NCI-H2029 treated with DMSO at 0.1 percent for 48 hours (cell line): ENCODE results near the gene SLC38A3.

Source experiments
- DNase-seq: peaks from one replicate; lab custom pipeline; 2025; lab: John Stamatoyannopoulos, UW

The SLC38A3 gene

GRCh38 chr3:50192124-50192523, 12.9 kb upstream of the SLC38A3 start:
- DNase-seq: no peak

- DNase-seq: no peak
Observed at GRCh38 chr3:50192689-50193141, 12.4 kb upstream of the SLC38A3 start.

GRCh38 chr3:50193286-50193685, 11.8 kb upstream of the SLC38A3 start:
- no peak for DNase-seq

- no peak for DNase-seq
Observed at GRCh38 chr3:50193746-50194127, 11.3 kb upstream of the SLC38A3 start.

- no peak for DNase-seq
Observed at GRCh38 chr3:50194128-50194902, 10.8 kb upstream of the SLC38A3 start.

- DNase-seq: no peak
Observed at GRCh38 chr3:50194903-50195500, 10.1 kb upstream of the SLC38A3 start.

- DNase-seq: no peak
Observed at GRCh38 chr3:50195501-50196252, 9.4 kb upstream of the SLC38A3 start.

- DNase-seq: no peak
Observed at GRCh38 chr3:50196253-50196801, 8.7 kb upstream of the SLC38A3 start.

GRCh38 chr3:50201573-50202315, 3.3 kb upstream of the SLC38A3 start:
- DNase-seq: no peak

GRCh38 chr3:50202353-50203112, 2.5 kb upstream of the SLC38A3 start:
- DNase-seq: no peak

- DNase-seq: no peak
Observed at GRCh38 chr3:50203113-50203808, 1.8 kb upstream of the SLC38A3 start.

- DNase-seq: no peak
Observed at GRCh38 chr3:50203809-50204803, 965 bp upstream of the SLC38A3 start.

- no peak for DNase-seq
Observed at GRCh38 chr3:50205413-50206276, 574 bp downstream of the SLC38A3 start.

- no peak for DNase-seq
Observed at GRCh38 chr3:50207359-50208042, 2.4 kb downstream of the SLC38A3 start.

- DNase-seq: no peak
Observed at GRCh38 chr3:50208677-50209344, 3.7 kb downstream of the SLC38A3 start.

GRCh38 chr3:50210176-50210509, 5.1 kb downstream of the SLC38A3 start:
- no peak for DNase-seq
